ENCODE measurements around the gene APBB1IP.

- TF ChIP-seq CTCF (conservative IDR thresholded peaks at IDR 0.05; ENCODE audit: low read depth, low read length) = no peak
- no peak for TF ChIP-seq EZH2 (IDR thresholded peaks at IDR 0.05; ENCODE audit: low read length, unreplicated experiment)
- no peak for TF ChIP-seq EZH2phosphoT487 (IDR thresholded peaks at IDR 0.05; ENCODE audit: borderline replicate concordance, low read length)
Observed at GRCh38 chr10:26468291-26468690, 30.1 kb downstream of the APBB1IP start.

Measured in PC-3 (cell line).